ENCODE measurements around the gene C1QL4. TPM values are rescaled to one million over a fixed set of nuclear protein-coding genes. Genes with fewer than 3 reads are reported as not detected.

C1QL4 gene
- polyA plus RNA-seq, 1 donor (not counting 4 experiments of a cell fraction or from before 2014, with no cell fraction given), result 0.07 TPM

DNA sequence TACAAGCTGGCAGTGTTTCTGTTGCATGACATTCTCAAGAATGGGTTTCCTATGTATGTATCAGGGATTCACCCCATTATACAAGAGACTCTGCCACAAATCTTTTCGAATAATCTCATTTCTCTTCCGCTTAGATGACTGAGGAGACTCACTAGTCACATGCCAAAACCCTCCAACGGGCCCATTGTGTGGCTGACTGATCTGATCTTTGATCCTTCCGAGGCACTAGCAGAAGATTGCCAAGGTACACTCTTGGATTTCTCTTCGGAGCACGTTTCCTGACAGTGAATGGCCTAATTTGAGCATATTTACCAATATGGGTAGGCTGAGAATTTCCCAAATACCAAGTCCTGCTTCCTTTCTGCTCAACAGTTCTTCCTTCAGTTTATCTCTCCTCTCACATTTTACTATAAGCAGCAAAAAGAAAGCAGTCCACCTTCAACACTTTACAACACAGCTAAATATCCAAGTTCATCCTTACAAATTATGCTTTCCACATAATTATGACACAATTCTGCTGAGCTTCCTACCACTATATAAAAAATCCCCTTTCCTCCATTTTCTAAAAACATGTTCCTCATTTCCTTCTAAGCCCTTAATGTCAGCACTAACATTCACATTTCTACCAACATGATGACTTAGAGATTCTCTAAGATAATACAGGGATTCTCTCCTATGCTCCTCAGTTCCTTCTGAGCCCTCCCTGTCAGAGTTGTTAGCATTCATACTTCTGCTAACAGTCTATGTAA, 31.1 kb downstream of the C1QL4 start:
- Histone ChIP-seq H2AFZ (ENCODE audit: control insufficient read depth, low read length) (no peak overlapping the region), H3K27ac (ENCODE audit: control insufficient read depth, insufficient read depth, low read length) (no peak overlapping the region), H3K4me1 (ENCODE audit: control insufficient read depth, extremely low read depth, insufficient read depth, low read length) (no peaks in the 10 kb centered on the region), H3K4me2 (ENCODE audit: control insufficient read depth, extremely low read depth, insufficient read depth, low read depth, low read length) (no peak overlapping the region), H3K9ac (ENCODE audit: control insufficient read depth, extremely low read depth, insufficient read depth, low read length) (no peak overlapping the region), H4K20me1 (ENCODE audit: control insufficient read depth, extremely low read depth, insufficient read depth, low read length) (no peaks in the 10 kb centered on the region), H3K79me2 (ENCODE audit: control insufficient read depth, insufficient read depth, low read length) (no peaks in the 10 kb centered on the region), H3K36me3 (ENCODE audit: control insufficient read depth in 2 of 2, extremely low read depth in 1 of 2, insufficient read depth in 2 of 2, low read length in 2 of 2) (no peaks in the 10 kb centered on the region), H3K27me3 (ENCODE audit: control insufficient read depth, extremely low read depth, insufficient read depth, low read length) (no peaks in the 10 kb centered on the region), H3K4me3 (ENCODE audit: control insufficient read depth in 2 of 3, extremely low read depth in 1 of 3, insufficient read depth in 2 of 3, low read depth in 1 of 3, low read length in 3 of 3) (no peak overlapping the region), H3K9me1 (ENCODE audit: control insufficient read depth, extremely low read depth, insufficient read depth, low read length) (no peaks in the 10 kb centered on the region), H3K9me3 (ENCODE audit: control insufficient read depth, low read depth, low read length) (no peaks in the 10 kb centered on the region)
- FAIRE-seq (no peak), DNase-seq (ENCODE audit: low read depth, low spot score) (no peak)
- dilution Hi-C loops (cut with MboI; ENCODE audit: extremely low pct_ligation_motif_present, low sequenced_read_pairs), result no loop called here
- TF ChIP-seq, protein P1, sequence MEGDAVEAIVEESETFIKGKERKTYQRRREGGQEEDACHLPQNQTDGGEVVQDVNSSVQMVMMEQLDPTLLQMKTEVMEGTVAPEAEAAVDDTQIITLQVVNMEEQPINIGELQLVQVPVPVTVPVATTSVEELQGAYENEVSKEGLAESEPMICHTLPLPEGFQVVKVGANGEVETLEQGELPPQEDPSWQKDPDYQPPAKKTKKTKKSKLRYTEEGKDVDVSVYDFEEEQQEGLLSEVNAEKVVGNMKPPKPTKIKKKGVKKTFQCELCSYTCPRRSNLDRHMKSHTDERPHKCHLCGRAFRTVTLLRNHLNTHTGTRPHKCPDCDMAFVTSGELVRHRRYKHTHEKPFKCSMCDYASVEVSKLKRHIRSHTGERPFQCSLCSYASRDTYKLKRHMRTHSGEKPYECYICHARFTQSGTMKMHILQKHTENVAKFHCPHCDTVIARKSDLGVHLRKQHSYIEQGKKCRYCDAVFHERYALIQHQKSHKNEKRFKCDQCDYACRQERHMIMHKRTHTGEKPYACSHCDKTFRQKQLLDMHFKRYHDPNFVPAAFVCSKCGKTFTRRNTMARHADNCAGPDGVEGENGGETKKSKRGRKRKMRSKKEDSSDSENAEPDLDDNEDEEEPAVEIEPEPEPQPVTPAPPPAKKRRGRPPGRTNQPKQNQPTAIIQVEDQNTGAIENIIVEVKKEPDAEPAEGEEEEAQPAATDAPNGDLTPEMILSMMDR (optimal IDR thresholded peaks at IDR 0.05 in 1 of 3, IDR thresholded peaks at IDR 0.05 in 1 of 3, conservative IDR thresholded peaks at IDR 0.05 in 1 of 3; ENCODE audit: extremely low read depth in 1 of 3, insufficient read depth in 2 of 3, low read length in 3 of 3), result no peak
- no peak for TF ChIP-seq EZH2 (IDR thresholded peaks at IDR 0.05; ENCODE audit: low read length)

DNA sequence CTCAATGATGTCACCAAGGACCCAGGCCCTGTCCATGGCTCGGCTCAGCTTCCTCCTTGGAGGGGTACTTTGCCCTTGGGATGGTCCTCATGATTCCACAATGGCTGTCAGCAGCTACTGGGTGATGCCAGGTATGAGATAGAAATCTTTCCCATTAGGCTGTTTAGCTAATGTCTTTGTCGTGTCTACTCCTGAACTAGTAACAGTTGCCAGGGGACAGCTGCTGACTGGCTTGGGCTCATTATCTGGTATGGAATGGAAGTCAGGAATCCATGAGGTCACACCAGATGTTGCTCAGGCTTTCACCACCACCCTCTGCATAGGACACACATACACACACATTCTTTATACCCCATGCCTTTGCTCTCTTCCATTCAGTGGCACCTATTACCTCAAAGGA, 32.8 kb downstream of the C1QL4 start:
- H4K20me1 ChIP-seq (ENCODE audit: control insufficient read depth, extremely low read depth, insufficient read depth, low read length), result no peaks in the 10 kb centered on the region
- no peak overlapping the region for H2AFZ ChIP-seq (ENCODE audit: control insufficient read depth, low read length)
- no peak overlapping the region for H3K4me3 ChIP-seq (ENCODE audit: control insufficient read depth in 2 of 3, extremely low read depth in 1 of 3, insufficient read depth in 2 of 3, low read depth in 1 of 3, low read length in 3 of 3)
- no peaks in the 10 kb centered on the region for H3K79me2 ChIP-seq (ENCODE audit: control insufficient read depth, insufficient read depth, low read length)
- no peaks in the 10 kb centered on the region for H3K9me3 ChIP-seq (ENCODE audit: control insufficient read depth, low read depth, low read length)
- dilution Hi-C loops (cut with MboI; ENCODE audit: extremely low pct_ligation_motif_present, low sequenced_read_pairs), result no loop called here
- no peaks in the 10 kb centered on the region for H3K9me1 ChIP-seq (ENCODE audit: control insufficient read depth, extremely low read depth, insufficient read depth, low read length)
- no peak for DNase-seq (ENCODE audit: low read depth, low spot score)
- H3K9ac ChIP-seq (ENCODE audit: control insufficient read depth, extremely low read depth, insufficient read depth, low read length), result no peak overlapping the region
- H3K4me2 ChIP-seq (ENCODE audit: control insufficient read depth, extremely low read depth, insufficient read depth, low read depth, low read length), result no peak overlapping the region
- no peaks in the 10 kb centered on the region for H3K4me1 ChIP-seq (ENCODE audit: control insufficient read depth, extremely low read depth, insufficient read depth, low read length)
- TF ChIP-seq EZH2 (IDR thresholded peaks at IDR 0.05; ENCODE audit: low read length), result no peak
- TF ChIP-seq, protein P1 (optimal IDR thresholded peaks at IDR 0.05 in 1 of 3, IDR thresholded peaks at IDR 0.05 in 1 of 3, conservative IDR thresholded peaks at IDR 0.05 in 1 of 3; ENCODE audit: extremely low read depth in 1 of 3, insufficient read depth in 2 of 3, low read length in 3 of 3), result no peak
- FAIRE-seq, result no peak
- H3K27ac ChIP-seq (ENCODE audit: control insufficient read depth, insufficient read depth, low read length), result no peak overlapping the region
- H3K27me3 ChIP-seq (ENCODE audit: control insufficient read depth, extremely low read depth, insufficient read depth, low read length), result no peaks in the 10 kb centered on the region
- H3K36me3 ChIP-seq (ENCODE audit: control insufficient read depth in 2 of 2, extremely low read depth in 1 of 2, insufficient read depth in 2 of 2, low read length in 2 of 2), result no peaks in the 10 kb centered on the region

Measured in keratinocyte (primary cell).